Trophoblast cell (in vitro differentiated cells and primary cell): Measurements from ENCODE around the gene DTX4.

Experiments used
- DNase-seq, 2 donors: peaks; one replicate each; pipeline ENCODE4 v3.0.0-alpha.2; 2016
- H2AFZ ChIP-seq: 2 replicates; pipeline ENCODE4 v1.6.1; 2013; ENCODE audit warnings: low read length, moderate library complexity, mild to moderate bottlenecking; ENCODE audit not compliant: insufficient read depth, poor library complexity
- H2AK5ac ChIP-seq: 2 replicates; pipeline ENCODE4 v1.6.1; 2013; ENCODE audit warnings: mild to moderate bottlenecking, low read length
- H2BK120ac ChIP-seq: 2 replicates; pipeline ENCODE4 v1.6.1; 2013; ENCODE audit warnings: low read length, mild to moderate bottlenecking, moderate library complexity; ENCODE audit not compliant: insufficient read depth, poor library complexity
- H2BK12ac ChIP-seq: 2 replicates; pipeline ENCODE4 v1.6.1; 2013; ENCODE audit warnings: mild to moderate bottlenecking, low read length, moderate library complexity
- H2BK5ac ChIP-seq: 2 replicates; pipeline ENCODE4 v1.6.1; 2013; ENCODE audit warnings: low read length, low read depth, moderate library complexity, mild to moderate bottlenecking; ENCODE audit not compliant: poor library complexity
- H3K14ac ChIP-seq: 2 replicates; pipeline ENCODE4 v1.6.1; 2013; ENCODE audit warnings: mild to moderate bottlenecking, low read length
- H3K18ac ChIP-seq: 2 replicates; pipeline ENCODE4 v1.6.1; 2013; ENCODE audit warnings: mild to moderate bottlenecking, low read length
- H3K23ac ChIP-seq: 2 replicates; pipeline ENCODE4 v1.6.1; 2013; ENCODE audit warnings: low read length
- H3K27ac ChIP-seq: 2 replicates; pipeline ENCODE4 v1.5.1; 2013; ENCODE audit warnings: low read depth, mild to moderate bottlenecking, inconsistent platforms, low read length, moderate library complexity
- H3K27me3 ChIP-seq: 2 replicates; pipeline ENCODE4 v1.6.1; 2013; ENCODE audit warnings: inconsistent platforms, mild to moderate bottlenecking, low read length, moderate library complexity; ENCODE audit not compliant: insufficient read depth
- H3K36me3 ChIP-seq, 2 experiments: 1 replicate in 1 of 2; 2 replicates in 1 of 2; pipeline ENCODE4 v1.6.1; 2013; ENCODE audit warnings: low read length in 2 of 2, mild to moderate bottlenecking in 2 of 2, moderate library complexity in 1 of 2; ENCODE audit not compliant: insufficient read depth in 2 of 2, control insufficient read depth in 1 of 2
- H3K4ac ChIP-seq: 2 replicates; pipeline ENCODE4 v1.6.1; 2013; ENCODE audit warnings: low read depth, mild to moderate bottlenecking, low read length, moderate library complexity
- H3K4me1 ChIP-seq, 2 experiments: 1 replicate in 1 of 2; 2 replicates in 1 of 2; pipeline ENCODE4 v1.6.1; 2013; ENCODE audit warnings: low read length in 2 of 2, mild to moderate bottlenecking in 2 of 2, moderate library complexity in 1 of 2; ENCODE audit not compliant: insufficient read depth in 2 of 2, control insufficient read depth in 1 of 2
- H3K4me2 ChIP-seq: 2 replicates; pipeline ENCODE4 v1.6.1; 2013; ENCODE audit warnings: inconsistent platforms, mild to moderate bottlenecking, low read length, moderate library complexity
- H3K4me3 ChIP-seq: 2 replicates; pipeline ENCODE4 v1.5.1; 2013; ENCODE audit warnings: mild to moderate bottlenecking, low read depth, low read length, inconsistent platforms
- H3K79me1 ChIP-seq: one replicate; pipeline ENCODE4 v1.6.1; 2013; ENCODE audit warnings: low read length
- H3K79me2 ChIP-seq: 2 replicates; pipeline ENCODE4 v1.6.1; 2013; ENCODE audit warnings: low read length, mild to moderate bottlenecking; ENCODE audit not compliant: control insufficient read depth, insufficient read depth, poor library complexity
- H3K9ac ChIP-seq: 2 replicates; pipeline ENCODE4 v1.6.1; 2013; ENCODE audit warnings: mild to moderate bottlenecking, low read length
- H3K9me3 ChIP-seq: 2 replicates; pipeline ENCODE4 v1.6.1; 2013; ENCODE audit warnings: low read depth, mild to moderate bottlenecking, control low read depth, inconsistent platforms, low read length; ENCODE audit not compliant: insufficient read depth
- H4K12ac ChIP-seq: 2 replicates; pipeline ENCODE4 v1.6.1; 2013; ENCODE audit warnings: low read depth, mild to moderate bottlenecking, low read length, moderate library complexity
- H4K8ac ChIP-seq: 2 replicates; pipeline ENCODE4 v1.6.1; 2013; ENCODE audit warnings: low read depth, mild to moderate bottlenecking, low read length, moderate library complexity
- H4K91ac ChIP-seq: one replicate; pipeline ENCODE4 v1.6.1; 2013; ENCODE audit warnings: low read depth, mild to moderate bottlenecking, low read length, moderate library complexity
- WGBS: extraction: QIAGEN DNeasy Blood & Tissue Kit; methylation state at CpG from one replicate; pipeline ENCODE4 v1.1.7; 2013; ENCODE audit warnings: missing lambda C conversion rate; ENCODE audit not compliant: insufficient read length, insufficient coverage; ENCODE audit errors: extremely low coverage; 5-methylcytosine and 5-hydroxymethylcytosine counted together

DTX4 gene

DNA sequence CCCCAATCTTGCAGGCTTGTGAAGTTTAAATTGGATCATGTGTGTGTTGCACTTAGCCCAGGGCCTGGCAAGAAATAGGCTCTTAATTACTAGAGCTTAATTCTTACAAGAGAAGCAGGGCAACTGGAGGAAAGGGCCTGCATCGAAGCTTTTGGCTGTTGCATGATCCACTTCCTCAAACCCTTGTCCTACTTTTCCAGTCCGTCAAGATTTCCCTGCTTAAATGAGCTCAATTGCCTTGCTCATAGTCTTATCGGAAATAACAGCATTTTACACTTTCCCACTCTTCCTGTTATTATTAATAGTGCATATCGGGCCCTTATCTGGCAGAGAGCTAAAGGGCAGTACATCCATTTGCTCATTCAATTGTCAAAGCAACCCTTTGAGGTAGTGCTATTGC, 18.1 kb downstream of the DTX4 start:
- Histone ChIP-seq H2AK5ac (no peak overlapping the region), H4K12ac (no peak overlapping the region), H2BK5ac (no peak overlapping the region), H2BK12ac (no peak overlapping the region), H3K4ac (no peak overlapping the region), H3K9ac (no peak overlapping the region), H3K79me1 (peaks cover 23% of the 10 kb centered on the region), H3K4me3 (no peak overlapping the region), H3K4me1 (peaks cover 35 to 45% of the 10 kb centered on the region in 2 experiments), H3K23ac (no peak overlapping the region), H4K91ac (no peak overlapping the region), H3K27me3 (no peaks in the 10 kb centered on the region), H3K9me3 (no peaks in the 10 kb centered on the region), H3K4me2 (peak overlapping the region; percentile 25), H2BK120ac (no peak overlapping the region), H3K36me3 (peaks cover 18 to 26% of the 10 kb centered on the region in 2 experiments), H3K27ac (peak overlapping the region; percentile 28), H3K14ac (no peak overlapping the region), H3K18ac (no peak overlapping the region), H3K79me2 (peaks cover 2% of the 10 kb centered on the region), H4K8ac (no peak overlapping the region), H2AFZ (no peak overlapping the region)
- no CpG with 5 or more reads among the region's 4 CpGs for WGBS
- peak; percentile 83 to 93 for DNase-seq

DNA sequence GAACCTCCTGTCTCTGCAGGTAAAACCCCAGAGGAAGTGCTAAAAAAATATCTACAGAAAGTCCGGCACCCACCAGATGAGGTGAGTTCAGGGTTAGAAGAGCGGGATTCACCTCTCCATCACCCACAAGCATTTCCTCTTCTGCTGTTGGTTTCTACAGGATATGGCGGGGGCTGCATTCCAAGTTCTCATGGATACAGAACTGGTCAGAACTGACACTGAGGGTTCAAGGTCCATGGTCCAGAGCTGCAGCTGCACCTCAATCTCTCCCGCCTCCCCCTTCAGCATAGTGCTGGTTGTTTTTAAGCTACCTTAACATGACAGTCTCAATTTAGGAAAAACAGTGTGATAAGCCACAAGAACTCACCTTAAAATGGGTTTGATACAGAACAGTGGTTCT, 19.2 kb downstream of the DTX4 start:
- no peak overlapping the region for H2AFZ ChIP-seq
- no CpG with 5 or more reads among the region's 4 CpGs for WGBS
- no peak overlapping the region for H3K18ac ChIP-seq
- no peak overlapping the region for H3K14ac ChIP-seq
- peaks cover 23% of the 10 kb centered on the region for H3K79me1 ChIP-seq
- H3K9ac ChIP-seq = no peak overlapping the region
- peaks cover 2% of the 10 kb centered on the region for H3K79me2 ChIP-seq
- DNase-seq = no peak
- H3K27ac ChIP-seq = no peak overlapping the region
- H3K27me3 ChIP-seq = no peaks in the 10 kb centered on the region
- no peak overlapping the region for H4K8ac ChIP-seq
- H3K4me1 ChIP-seq = peaks cover 34 to 38% of the 10 kb centered on the region in 2 experiments
- no peak overlapping the region for H4K91ac ChIP-seq
- H2BK120ac ChIP-seq = no peak overlapping the region
- no peak overlapping the region for H3K4ac ChIP-seq
- no peak overlapping the region for H3K23ac ChIP-seq
- H3K4me3 ChIP-seq = no peak overlapping the region
- H2AK5ac ChIP-seq = no peak overlapping the region
- peaks cover 22 to 33% of the 10 kb centered on the region in 2 experiments for H3K36me3 ChIP-seq
- H3K9me3 ChIP-seq = no peaks in the 10 kb centered on the region
- no peak overlapping the region for H2BK5ac ChIP-seq
- H2BK12ac ChIP-seq = no peak overlapping the region
- no peak overlapping the region for H3K4me2 ChIP-seq
- no peak overlapping the region for H4K12ac ChIP-seq

- H3K4me3 ChIP-seq = no peak overlapping the region
- no peak overlapping the region for H3K9ac ChIP-seq
- H3K9me3 ChIP-seq = no peaks in the 10 kb centered on the region
- no peak overlapping the region for H3K18ac ChIP-seq
- peak overlapping the region; percentile 55 for H4K91ac ChIP-seq
- H2AK5ac ChIP-seq = peak overlapping the region; percentile 84
- no peaks in the 10 kb centered on the region for H3K27me3 ChIP-seq
- H3K4me1 ChIP-seq = peaks cover 28 to 33% of the 10 kb centered on the region in 2 experiments
- no peak overlapping the region for H2BK120ac ChIP-seq
- H2BK5ac ChIP-seq = peak overlapping the region; percentile 45
- peak; percentile 97 to 98 for DNase-seq
- peak overlapping the region; percentile 79 for H2BK12ac ChIP-seq
- no peak overlapping the region for H3K4ac ChIP-seq
- H4K8ac ChIP-seq = peak overlapping the region; percentile 23
- no peak overlapping the region for H3K14ac ChIP-seq
- no peak overlapping the region for H4K12ac ChIP-seq
- H3K36me3 ChIP-seq = peaks cover 24 to 40% of the 10 kb centered on the region in 2 experiments
- no peak overlapping the region for H2AFZ ChIP-seq
- H3K79me2 ChIP-seq = peaks cover 2% of the 10 kb centered on the region
- no peak overlapping the region for H3K23ac ChIP-seq
- H3K79me1 ChIP-seq = peaks cover 23% of the 10 kb centered on the region
- no peak overlapping the region for H3K4me2 ChIP-seq
- peak overlapping the region; percentile 74 for H3K27ac ChIP-seq
- no CpG with 5 or more reads among the region's 8 CpGs for WGBS
Observed at GRCh38 chr11:59191890-59192289, 20.0 kb downstream of the DTX4 start.

- H3K4me3 ChIP-seq = no peak overlapping the region
- no peak overlapping the region for H3K23ac ChIP-seq
- no peak overlapping the region for H3K4ac ChIP-seq
- DNase-seq = peak; percentile 78 to 96
- peaks cover 2% of the 10 kb centered on the region for H3K79me2 ChIP-seq
- peak overlapping the region; percentile 74 for H3K27ac ChIP-seq
- H3K9me3 ChIP-seq = no peaks in the 10 kb centered on the region
- no peak overlapping the region for H2AFZ ChIP-seq
- peak overlapping the region; percentile 19 for H2BK12ac ChIP-seq
- no peaks in the 10 kb centered on the region for H3K27me3 ChIP-seq
- H4K12ac ChIP-seq = no peak overlapping the region
- H3K4me2 ChIP-seq = no peak overlapping the region
- WGBS = no CpG with 5 or more reads among the region's 4 CpGs
- peaks cover 26 to 32% of the 10 kb centered on the region in 2 experiments for H3K4me1 ChIP-seq
- no peak overlapping the region for H2AK5ac ChIP-seq
- H3K9ac ChIP-seq = no peak overlapping the region
- H3K79me1 ChIP-seq = peaks cover 22% of the 10 kb centered on the region
- H4K8ac ChIP-seq = peak overlapping the region; percentile 23
- H3K36me3 ChIP-seq = peaks cover 26 to 40% of the 10 kb centered on the region in 2 experiments
- H2BK5ac ChIP-seq = peak overlapping the region; percentile 45
- no peak overlapping the region for H3K14ac ChIP-seq
- no peak overlapping the region for H3K18ac ChIP-seq
- no peak overlapping the region for H2BK120ac ChIP-seq
- H4K91ac ChIP-seq = peak overlapping the region; percentile 55
Observed at GRCh38 chr11:59192446-59193020, 20.6 kb downstream of the DTX4 start.
